GM12874 (cell line): ENCODE data around the gene LHX2.

Source experiments
- TF ChIP-seq, protein P1 (sequence below): IDR thresholded peaks from 2 replicates; pipeline ENCODE4 v1.5.1; 2011; ENCODE audit warnings: low read depth, mild to moderate bottlenecking, control low read depth, low read length, moderate library complexity; ENCODE audit not compliant: insufficient read depth

LHX2 gene

DNA sequence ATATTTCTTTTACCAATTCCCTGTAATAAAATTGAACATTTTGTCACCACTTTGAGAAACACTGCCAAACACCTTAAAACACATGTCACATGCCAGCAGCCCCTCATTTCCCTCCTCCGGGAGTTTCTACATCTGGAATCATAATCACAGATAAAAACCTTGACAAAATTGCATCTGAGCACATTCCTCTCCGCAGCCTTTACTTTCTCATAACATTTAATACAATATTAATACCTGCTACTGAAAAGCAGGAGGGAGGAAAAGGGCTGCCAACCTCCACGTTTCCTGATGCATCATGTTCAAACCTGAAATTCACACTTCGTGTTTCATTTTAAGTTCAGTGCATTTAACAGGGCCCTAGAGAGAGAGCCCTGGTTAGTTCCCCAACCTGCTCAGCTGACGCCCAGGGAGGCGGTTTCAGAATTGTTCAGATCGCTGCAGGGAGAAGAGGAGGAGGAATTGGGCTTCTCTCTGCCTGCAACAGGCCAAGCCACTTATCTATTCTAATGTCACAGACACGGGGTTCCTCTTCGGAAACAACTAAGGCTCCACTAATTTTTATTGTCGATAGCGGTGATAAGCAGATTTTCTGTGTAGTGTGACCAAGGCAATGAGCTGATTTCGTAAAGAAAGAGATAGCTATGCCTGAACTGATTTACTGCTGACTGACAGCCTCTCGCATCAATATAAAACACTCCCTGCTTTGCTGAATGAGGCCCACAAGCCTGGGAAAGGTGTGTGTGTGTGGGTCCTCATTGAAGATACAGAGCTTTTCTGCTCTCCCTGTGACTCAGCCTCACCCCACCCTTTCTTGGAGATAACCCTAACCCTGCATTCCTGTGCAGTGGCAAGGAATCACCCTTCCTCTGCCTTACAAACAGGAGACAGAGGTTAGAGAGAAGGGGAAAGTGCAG, 4.9 kb upstream of the LHX2 start:
- TF ChIP-seq, protein P1, sequence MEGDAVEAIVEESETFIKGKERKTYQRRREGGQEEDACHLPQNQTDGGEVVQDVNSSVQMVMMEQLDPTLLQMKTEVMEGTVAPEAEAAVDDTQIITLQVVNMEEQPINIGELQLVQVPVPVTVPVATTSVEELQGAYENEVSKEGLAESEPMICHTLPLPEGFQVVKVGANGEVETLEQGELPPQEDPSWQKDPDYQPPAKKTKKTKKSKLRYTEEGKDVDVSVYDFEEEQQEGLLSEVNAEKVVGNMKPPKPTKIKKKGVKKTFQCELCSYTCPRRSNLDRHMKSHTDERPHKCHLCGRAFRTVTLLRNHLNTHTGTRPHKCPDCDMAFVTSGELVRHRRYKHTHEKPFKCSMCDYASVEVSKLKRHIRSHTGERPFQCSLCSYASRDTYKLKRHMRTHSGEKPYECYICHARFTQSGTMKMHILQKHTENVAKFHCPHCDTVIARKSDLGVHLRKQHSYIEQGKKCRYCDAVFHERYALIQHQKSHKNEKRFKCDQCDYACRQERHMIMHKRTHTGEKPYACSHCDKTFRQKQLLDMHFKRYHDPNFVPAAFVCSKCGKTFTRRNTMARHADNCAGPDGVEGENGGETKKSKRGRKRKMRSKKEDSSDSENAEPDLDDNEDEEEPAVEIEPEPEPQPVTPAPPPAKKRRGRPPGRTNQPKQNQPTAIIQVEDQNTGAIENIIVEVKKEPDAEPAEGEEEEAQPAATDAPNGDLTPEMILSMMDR: no peak

GRCh38 chr9:124007565-124008302, 3.8 kb upstream of the LHX2 start:
- TF ChIP-seq, protein P1: no peak

DNA sequence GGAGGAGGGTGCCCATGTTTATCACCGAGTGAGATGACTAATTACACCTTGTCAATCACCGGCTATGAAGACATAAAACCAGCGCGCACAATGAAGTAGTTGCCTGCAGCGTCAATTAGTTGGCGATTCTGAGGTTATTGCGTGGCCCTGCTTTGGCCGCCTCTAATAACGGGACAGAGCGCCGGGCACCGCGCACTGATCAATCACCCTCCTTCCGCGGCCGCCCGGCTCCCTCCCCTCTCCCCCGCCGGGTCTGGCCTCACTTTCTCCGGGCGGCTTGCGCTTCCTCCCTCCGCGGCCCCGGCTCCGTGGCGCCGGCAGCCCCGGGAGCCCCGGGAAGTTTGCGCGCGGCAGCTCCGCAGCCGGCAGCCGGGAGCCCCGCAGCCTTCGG, 3.3 kb upstream of the LHX2 start:
- TF ChIP-seq, protein P1: no peak

DNA sequence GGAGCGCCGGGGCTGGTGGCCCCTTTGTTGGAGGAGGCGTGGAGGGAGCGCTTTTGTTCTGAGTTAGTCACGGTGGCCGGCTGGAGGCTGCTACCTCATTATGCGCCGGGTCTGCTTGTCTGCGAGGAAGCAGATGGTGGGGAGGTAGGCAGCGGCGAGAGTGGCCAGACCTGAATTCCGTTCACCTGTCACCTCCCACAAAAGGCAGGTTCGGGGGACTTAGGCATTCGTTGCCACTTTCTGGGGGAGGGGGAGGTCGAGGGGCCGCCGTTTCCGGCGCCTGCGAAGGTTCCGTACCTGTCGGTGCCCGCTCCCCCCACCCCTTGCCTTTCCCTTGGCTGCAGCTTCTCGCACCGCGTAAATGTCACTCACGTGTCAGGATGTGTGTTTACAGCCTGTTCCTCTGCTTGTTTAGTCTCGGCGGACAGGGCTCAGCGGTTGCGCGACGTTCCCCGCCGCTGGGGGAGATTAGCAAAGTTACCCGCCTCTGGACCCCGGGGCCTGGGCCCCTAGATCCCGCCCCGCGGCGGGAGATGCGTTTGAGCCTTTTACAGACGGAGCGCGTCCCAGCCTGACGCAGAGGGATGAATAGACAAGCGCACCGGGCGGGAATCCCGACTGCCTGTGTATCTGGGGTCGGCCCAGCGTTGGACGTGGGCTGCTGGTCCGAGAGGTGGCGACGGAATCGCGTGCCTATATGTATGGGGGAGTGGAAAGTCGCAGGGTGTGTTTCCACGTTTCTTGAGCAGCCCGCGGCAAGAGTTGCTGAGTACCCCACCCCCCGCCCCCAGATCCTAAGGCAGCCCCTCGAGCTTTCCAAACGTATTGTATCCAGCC, 2.7 kb upstream of the LHX2 start:
- TF ChIP-seq, protein P1: no peak

- TF ChIP-seq, protein P1: no peak
Measured at GRCh38 chr9:124009531-124010217, 1.9 kb upstream of the LHX2 start.

DNA sequence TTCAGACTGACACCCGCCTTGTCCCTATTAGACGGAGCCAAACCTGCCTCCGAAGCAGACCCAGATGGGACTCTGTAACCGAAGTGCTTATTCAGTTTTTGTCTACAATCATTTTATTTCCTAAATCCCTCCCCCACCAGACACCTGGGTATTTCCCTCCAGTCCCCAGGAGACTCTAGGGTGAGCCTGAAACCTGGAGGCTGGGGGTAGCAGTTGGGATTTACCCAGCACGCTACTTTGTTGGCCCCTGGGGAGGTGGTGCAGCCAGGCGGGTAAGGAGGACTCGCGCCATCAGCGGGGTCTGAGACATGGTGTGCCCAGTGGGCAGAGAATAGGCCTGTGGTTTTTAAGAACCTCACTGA, 1.3 kb upstream of the LHX2 start:
- TF ChIP-seq, protein P1: no peak
